Left ventricle myocardium superior (tissue), 1 donor: ENCODE results near the gene S1PR5. TPM values are rescaled to one million over a fixed set of nuclear protein-coding genes. Genes with fewer than 3 reads are reported as not detected.
A peak's percentile ranks its signal among the peaks of the same experiment; 100 is the strongest.

ENCODE experiments used
- ATAC-seq: fragments of 200-7000 bp; cut with Tn5 transposase; one replicate; pipeline ENCODE4 v1.9.1; 2020; ENCODE audit warnings: mild to moderate bottlenecking, moderate library complexity
- DNase-seq: peaks from one replicate; pipeline ENCODE4 v3.0.0-alpha.2; 2020
- intact Hi-C: fragments of 100-400 bp; cut with micrococcal nuclease; formaldehyde crosslinking; loops from one replicate; pipeline ENCODE4 v1.11.0; 2022
- total RNA-seq: library from RNA; stranded (reverse); fragmentation: NEBNext Ultra II Directional; extraction: Animal tissue kit (Norgen Biotek cat#: 25700); gene quantifications from one replicate; pipeline ENCODE4 v1.2.1, GENCODE V29; 2021
- donor health status: DM: no; HTN: yes; CAD: no; lungs with severe emphysema.

The S1PR5 gene
- total RNA-seq, 1 donor from 2014 or later, result not detected

- no peak for ATAC-seq
- intact Hi-C loops, result no loop called here
- DNase-seq, result no peak
Measured at GRCh38 chr19:10518444-10519361, 1.5 kb upstream of the S1PR5 start.

- intact Hi-C loops, result no loop called here
- DNase-seq (no peak), ATAC-seq (peak; percentile 63)
Measured at GRCh38 chr19:10517760-10518443, 655 bp upstream of the S1PR5 start.

- intact Hi-C loops, result no loop called here
- no peak for DNase-seq
Measured at GRCh38 chr19:10516671-10517286, 468 bp downstream of the S1PR5 start.

GRCh38 chr19:10516064-10516385, 1.2 kb downstream of the S1PR5 start:
- ATAC-seq, result no peak
- intact Hi-C loops, result no loop called here
- DNase-seq, result no peak

More at GRCh38 chr19:10516671-10517286, 468 bp downstream of the S1PR5 start:
- ATAC-seq, result no peak

GRCh38 chr19:10514211-10515145, 2.8 kb downstream of the S1PR5 start:
- intact Hi-C loops, result no loop called here
- ATAC-seq (no peak), DNase-seq (no peak)

- no peak for DNase-seq
- intact Hi-C loops, result no loop called here
- no peak for ATAC-seq
Measured at GRCh38 chr19:10513223-10513622, 4.0 kb downstream of the S1PR5 start.

GRCh38 chr19:10510301-10510802, 6.9 kb downstream of the S1PR5 start:
- intact Hi-C loops, result no loop called here
- no peak for ATAC-seq
- DNase-seq, result no peak

- intact Hi-C loops, result no loop called here
- DNase-seq, result no peak
- no peak for ATAC-seq
Measured at GRCh38 chr19:10508707-10509106, 8.5 kb downstream of the S1PR5 start.

- ATAC-seq (no peak), DNase-seq (no peak)
- intact Hi-C loops, result no loop called here
Measured at GRCh38 chr19:10508036-10508435, 9.2 kb downstream of the S1PR5 start.

GRCh38 chr19:10505583-10506229, 11.5 kb downstream of the S1PR5 start:
- intact Hi-C loops, result no loop called here
- no peak for ATAC-seq
- peak; percentile 84 for DNase-seq

- DNase-seq, result peak; percentile 65
- intact Hi-C loops, result no loop called here
- peak; percentile 26 for ATAC-seq
Measured at GRCh38 chr19:10503002-10503789, 14.1 kb downstream of the S1PR5 start, which contains the start of gene KEAP1. Gene KEAP1, minus strand, starts transcription at chr19:10503356. Its CDS starts 3,323 bp downstream, at chr19:10500033.

- intact Hi-C loops, result no loop called here
- peak; percentile 95 for ATAC-seq
- DNase-seq, result peak; percentile 98
Measured at GRCh38 chr19:10502524-10503001, 14.7 kb downstream of the S1PR5 start.

- intact Hi-C loops, result no loop called here
- ATAC-seq (peak; percentile 77), DNase-seq (peak; percentile 94)
Measured at GRCh38 chr19:10501971-10502523, 15.2 kb downstream of the S1PR5 start.

- no peak for ATAC-seq
- intact Hi-C loops, result no loop called here
- no peak for DNase-seq
Measured at GRCh38 chr19:10500247-10500592, 17.0 kb downstream of the S1PR5 start.

GRCh38 chr19:10499550-10500246, 17.5 kb downstream of the S1PR5 start:
- DNase-seq, result no peak
- intact Hi-C loops, result no loop called here
- no peak for ATAC-seq

- intact Hi-C loops, result no loop called here
- DNase-seq (no peak), ATAC-seq (no peak)
Measured at GRCh38 chr19:10497371-10497770, 19.9 kb downstream of the S1PR5 start.
